GM10847 (cell line): ENCODE measurements around the gene APRT.
A peak's percentile ranks its signal among the peaks of the same experiment; 100 is the strongest.

Experiments used
- POLR2A ChIP-seq: IDR thresholded peaks from 2 replicates; pipeline ENCODE4 v1.6.1; 2011; ENCODE audit not compliant: insufficient read length; ENCODE audit errors: extremely low read depth

The APRT gene

GRCh38 chr16:88816736-88817535 lies 5.2 kb upstream of the APRT start:
- no peak for TF ChIP-seq POLR2A

DNA sequence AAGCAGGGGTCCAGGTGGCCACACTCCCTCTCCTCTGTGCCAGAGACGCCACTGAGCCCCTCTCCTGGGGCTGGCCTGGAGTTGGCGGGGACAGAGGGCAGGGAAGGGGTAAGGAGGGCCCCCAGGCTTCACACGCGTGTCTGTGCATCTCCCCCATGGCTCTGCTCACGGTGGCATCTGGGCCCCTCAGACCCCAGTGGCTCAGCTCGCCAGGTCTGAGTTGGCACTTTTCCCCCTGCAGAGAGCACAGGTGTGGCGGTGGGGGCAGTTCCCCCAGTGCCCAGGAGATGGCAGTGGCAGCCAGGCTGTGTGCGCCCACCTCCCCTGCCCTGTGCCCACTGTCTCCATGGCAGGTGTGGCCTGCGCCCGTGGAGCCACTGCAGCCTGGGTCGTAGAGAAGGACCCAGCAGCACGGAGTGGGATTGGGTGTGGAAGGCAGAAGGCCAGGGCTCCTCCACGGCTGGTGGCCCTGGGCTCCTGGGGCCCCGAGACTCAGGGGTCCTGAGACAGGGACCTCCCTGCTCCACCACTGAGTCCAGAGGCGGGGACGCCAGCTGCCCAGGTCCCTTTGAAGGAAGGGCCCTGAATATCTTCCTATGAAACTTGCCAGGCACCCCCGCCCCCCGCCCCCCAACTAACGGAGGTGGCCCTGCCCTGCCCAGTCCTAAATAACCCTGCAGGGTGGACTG lies 4.3 kb upstream of the APRT start:
- no peak for TF ChIP-seq POLR2A

- TF ChIP-seq POLR2A: no peak
Observed at GRCh38 chr16:88815227-88815626, 3.5 kb upstream of the APRT start.

GRCh38 chr16:88814144-88814502 lies 2.4 kb upstream of the APRT start:
- no peak for TF ChIP-seq POLR2A

DNA sequence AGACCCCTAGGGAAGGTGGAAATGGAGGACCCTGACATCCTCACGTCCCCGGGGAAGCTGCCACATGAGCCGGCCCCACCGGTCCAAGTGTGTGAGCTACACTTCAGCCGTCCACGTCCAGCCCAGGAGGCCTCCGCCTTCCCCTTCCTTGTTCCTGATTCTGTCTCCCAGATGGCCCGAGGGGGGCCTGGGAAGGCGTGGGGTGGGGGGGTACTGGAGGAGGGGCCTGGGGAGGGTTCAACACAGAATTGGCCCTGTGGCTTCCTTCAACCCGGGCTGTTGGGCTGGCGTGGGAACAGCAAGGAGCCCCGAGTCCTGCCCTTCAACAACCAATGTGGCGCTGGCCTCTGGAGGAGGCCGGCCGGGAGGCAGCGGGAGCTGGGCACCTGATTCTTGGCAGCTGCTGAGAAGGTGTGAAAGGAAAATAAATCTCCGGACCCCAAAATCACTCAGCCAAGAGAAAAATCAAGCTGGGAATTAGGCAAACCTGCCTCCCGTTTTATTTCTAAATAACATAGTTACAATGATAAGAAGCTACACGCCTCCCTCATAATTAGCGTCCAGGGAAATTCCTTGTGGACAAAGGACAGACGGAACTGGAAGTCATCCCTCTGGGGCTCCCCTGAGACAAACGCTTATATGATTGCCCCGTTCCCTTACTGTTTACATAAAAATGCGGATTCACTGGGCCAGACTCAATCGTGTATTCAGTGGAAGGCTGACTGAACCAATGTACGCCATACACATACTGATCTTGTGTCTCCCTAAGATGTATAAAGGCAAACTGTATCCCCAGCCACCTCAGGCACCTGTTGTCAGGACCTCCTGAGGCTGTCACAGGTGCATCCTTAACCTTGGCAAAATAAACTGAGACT lies 1.8 kb upstream of the APRT start:
- TF ChIP-seq POLR2A: no peak

DNA sequence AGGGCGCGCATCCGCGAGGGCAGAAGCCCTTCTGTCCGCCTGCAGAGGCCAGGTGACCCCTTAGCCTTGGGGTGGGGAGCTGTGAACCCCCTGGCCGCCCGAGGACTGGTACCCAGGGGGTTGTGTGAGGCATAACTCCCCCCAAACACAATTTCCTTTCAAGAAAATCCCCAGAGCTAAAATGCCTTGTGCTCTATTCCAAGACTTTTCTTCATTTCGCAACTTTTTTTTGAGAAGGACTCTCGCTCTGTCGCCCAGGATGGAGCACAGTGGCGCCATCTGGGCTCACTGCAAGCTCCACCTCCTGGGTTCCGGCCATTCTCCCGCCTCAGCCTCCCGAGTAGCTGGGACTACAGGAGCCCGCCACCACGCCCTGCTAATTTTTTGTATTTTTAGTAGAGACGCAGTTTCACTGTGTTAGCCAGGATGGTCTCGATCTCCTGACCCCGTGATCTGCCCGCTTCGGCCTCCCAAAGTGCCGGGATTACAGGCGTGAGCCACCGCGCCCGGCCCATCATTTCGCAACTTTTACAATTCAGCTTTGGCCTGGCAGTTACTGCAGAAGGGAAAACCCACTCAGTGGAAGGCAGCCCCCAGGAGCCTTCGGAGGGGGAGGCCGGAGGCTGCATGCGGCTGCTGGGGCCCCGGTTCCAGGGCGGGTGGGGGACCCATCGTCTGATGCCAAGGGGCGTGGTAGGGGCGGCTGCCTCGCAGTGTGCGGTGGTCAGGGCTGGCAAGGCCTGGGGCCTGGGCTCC lies 963 bp upstream of the APRT start:
- no peak for TF ChIP-seq POLR2A

GRCh38 chr16:88810912-88811768 lies 588 bp downstream of the APRT start:
- TF ChIP-seq POLR2A: peak; percentile 65

DNA sequence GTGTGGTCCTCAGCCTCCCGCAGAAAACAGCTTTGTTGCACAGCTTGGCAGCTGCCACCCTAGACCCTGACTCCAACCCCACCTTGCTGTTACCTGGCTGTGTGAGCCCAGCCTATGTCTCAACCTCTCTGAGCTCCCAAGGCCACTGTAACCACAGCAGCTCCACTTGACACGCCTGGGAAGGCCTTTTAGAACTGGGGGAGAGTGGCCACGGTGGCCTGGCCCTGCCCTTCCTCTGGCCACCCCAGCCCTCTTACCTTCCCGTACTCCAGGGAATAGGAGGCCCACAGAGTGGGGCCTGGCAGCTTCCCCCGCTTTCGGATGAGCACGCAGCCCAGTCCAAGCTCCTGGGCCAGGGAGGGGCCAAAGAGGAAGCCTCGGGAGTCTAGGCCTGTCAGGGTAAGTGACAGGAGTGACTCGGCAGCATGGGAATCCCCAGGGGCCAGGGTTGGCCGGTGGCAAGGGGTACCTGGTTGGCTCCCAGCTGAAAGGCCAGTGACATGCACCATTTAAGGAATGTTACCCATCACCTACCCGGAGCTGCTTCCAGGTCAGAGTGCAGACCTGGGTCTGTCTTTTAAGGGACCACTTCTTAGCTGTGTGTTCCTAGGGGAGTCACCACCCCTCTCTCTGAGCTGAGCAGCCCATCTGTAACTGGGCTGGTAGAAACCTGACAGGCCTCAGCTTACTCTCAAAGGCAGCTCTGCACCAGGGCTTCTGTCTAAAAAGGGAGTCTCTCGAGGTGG lies 1.4 kb downstream of the APRT start:
- TF ChIP-seq POLR2A: no peak

GRCh38 chr16:88809676-88810165 lies 2.0 kb downstream of the APRT start:
- TF ChIP-seq POLR2A: peak; percentile 15

- peak; percentile 19 for TF ChIP-seq POLR2A
Observed at GRCh38 chr16:88809068-88809675, 2.6 kb downstream of the APRT start.

DNA sequence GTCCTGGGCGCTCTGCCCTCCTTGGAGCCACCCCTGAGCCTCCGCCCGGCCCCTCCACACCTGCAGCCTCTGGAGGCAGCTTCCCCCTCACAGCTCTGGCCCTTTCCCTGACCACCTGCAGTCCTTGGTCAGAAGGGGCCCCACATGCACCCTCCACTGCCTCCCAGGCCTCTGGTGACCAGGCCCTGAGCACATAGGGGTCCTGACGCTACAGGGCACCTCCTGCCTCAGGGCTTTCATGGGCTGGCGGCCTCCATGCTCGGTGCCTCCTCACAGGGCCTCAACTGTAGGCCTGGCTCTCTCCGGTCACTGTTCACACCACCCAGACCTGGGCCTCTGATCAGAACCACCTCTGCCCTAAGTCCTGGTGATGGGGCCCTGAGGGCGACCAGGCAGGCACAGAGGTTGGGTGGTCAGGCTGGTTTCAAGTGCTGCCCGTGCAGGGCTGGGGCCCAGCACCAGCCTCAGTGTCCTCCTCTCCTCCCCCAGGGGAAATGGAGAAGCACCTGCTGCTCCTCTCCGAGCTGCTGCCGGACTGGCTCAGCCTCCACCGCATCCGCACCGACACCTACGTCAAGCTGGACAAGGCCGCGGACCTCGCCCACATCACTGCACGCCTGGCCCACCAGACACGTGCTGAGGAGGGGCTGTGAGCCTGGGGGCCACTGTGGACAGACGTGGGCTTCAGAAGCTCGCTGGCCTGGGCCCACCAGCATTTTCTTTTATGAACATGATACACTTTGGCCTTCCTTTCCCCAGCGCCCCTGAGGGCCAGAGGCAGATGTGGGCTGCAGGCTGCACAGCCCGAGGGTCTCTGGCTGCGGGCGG lies 3.9 kb downstream of the APRT start:
- TF ChIP-seq POLR2A: peak; percentile 15

DNA sequence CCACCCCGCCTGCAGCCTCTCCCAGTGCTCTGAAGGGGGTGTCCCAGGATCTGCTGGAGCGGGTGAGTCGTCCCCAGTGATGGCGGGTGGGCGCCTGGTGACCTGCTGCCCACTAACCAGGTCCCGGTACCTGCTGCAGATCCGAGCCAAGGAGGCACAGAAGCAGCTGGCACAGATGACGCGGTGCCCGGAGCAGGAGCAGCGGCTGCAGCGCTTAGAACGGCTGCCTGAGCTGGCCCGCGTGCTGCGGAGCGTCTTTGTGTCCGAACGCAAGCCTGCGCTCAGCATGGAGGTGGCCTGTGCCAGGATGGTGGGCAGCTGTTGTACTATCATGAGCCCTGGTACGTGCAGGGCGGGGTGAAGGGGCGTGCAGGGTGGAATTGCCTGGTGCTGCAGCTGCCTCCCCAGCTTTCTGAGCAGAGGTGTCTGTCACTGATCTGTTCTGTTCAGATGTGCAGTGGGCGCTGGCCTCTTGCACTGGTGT lies 4.5 kb downstream of the APRT start:
- no peak for TF ChIP-seq POLR2A
